HG03060 (cell line): ENCODE measurements around the gene OR8K5.
"Not testable (repeated sequence)": the region's sequence is repeated elsewhere in the genome, so short reads cannot be mapped to it uniquely, and the experiment has no call there.

Source experiments
- ATAC-seq: cut with Tn5 transposase; IDR thresholded peaks from one replicate; pipeline ENCODE4 v1.9.1; 2021; ENCODE audit warnings: low read depth, moderate number of reproducible peaks; ENCODE audit not compliant: unreplicated experiment

The OR8K5 gene

GRCh38 chr11:56160217-56160616 lies at the start of gene OR8K5:
Gene OR8K5, minus strand, starts transcription at chr11:56160317. Its CDS starts 0 bp downstream, at chr11:56160317.
- no peak for ATAC-seq

GRCh38 chr11:56207790-56208189 lies 47.7 kb upstream of the OR8K5 start:
- no peak for ATAC-seq

- no peak for ATAC-seq
Observed at GRCh38 chr11:56197367-56197766, 37.2 kb upstream of the OR8K5 start.

GRCh38 chr11:56196705-56197104 lies 36.6 kb upstream of the OR8K5 start:
- no peak for ATAC-seq

GRCh38 chr11:56188602-56189001 lies 28.5 kb upstream of the OR8K5 start:
- no peak for ATAC-seq

- ATAC-seq: no peak
Observed at GRCh38 chr11:56183459-56183858, 23.3 kb upstream of the OR8K5 start.

- no peak for ATAC-seq
Observed at GRCh38 chr11:56176318-56176717, 16.2 kb upstream of the OR8K5 start, which contains the start of gene OR5J2. Gene OR5J2, plus strand, starts transcription at chr11:56176618. Its CDS starts 0 bp downstream, at chr11:56176618.

GRCh38 chr11:56172256-56172830 lies 12.2 kb upstream of the OR8K5 start:
- ATAC-seq: no peak

GRCh38 chr11:56163804-56164203 lies 3.7 kb upstream of the OR8K5 start:
- no peak for ATAC-seq

- ATAC-seq: no peak
Observed at GRCh38 chr11:56152333-56152732, 7.8 kb downstream of the OR8K5 start.

- ATAC-seq: no peak
Observed at GRCh38 chr11:56151376-56151775, 8.7 kb downstream of the OR8K5 start.

- not testable (repeated sequence) for ATAC-seq
Observed at GRCh38 chr11:56143681-56144080, 16.4 kb downstream of the OR8K5 start.

- no peak for ATAC-seq
Observed at GRCh38 chr11:56140151-56140661, 19.9 kb downstream of the OR8K5 start, which contains the start of gene OR8J3. Gene OR8J3, minus strand, starts transcription at chr11:56140201. Its CDS starts 2,483 bp downstream, at chr11:56137718.

- ATAC-seq: no peak
Observed at GRCh38 chr11:56122073-56122472, 38.0 kb downstream of the OR8K5 start, which contains the start of gene OR8H3. Gene OR8H3, plus strand, starts transcription at chr11:56122373. Its CDS starts 0 bp downstream, at chr11:56122373.
